ENCODE measurements around the gene ATP5ME.

ATP5ME gene

GRCh38 chr4:622996-623913 is 50.8 kb downstream of the ATP5ME start:
- DNase-seq (ENCODE audit: low spot score) (peak; percentile 46), ATAC-seq (ENCODE audit: low read depth) (no peak)
- Histone ChIP-seq H3K27me3 (ENCODE audit: insufficient read depth, poor library complexity, severe bottlenecking) (no peaks in the 10 kb centered on the region), H3K36me3 (ENCODE audit: low read depth) (no peaks in the 10 kb centered on the region), H3K4me3 (ENCODE audit: severe bottlenecking) (no peak overlapping the region), H3K27ac (ENCODE audit: poor library complexity, severe bottlenecking) (no peak overlapping the region), H3K4me1 (ENCODE audit: insufficient read depth, poor library complexity, severe bottlenecking) (no peaks in the 10 kb centered on the region), H3K9me3 (ENCODE audit: severe bottlenecking) (no peaks in the 10 kb centered on the region)
- no peak for TF ChIP-seq CTCF (IDR thresholded peaks at IDR 0.05; ENCODE audit: poor library complexity, severe bottlenecking)

All from RWPE2 (cell line).